ENCODE data around the gene C14orf93. TPM values are rescaled to one million over a fixed set of nuclear protein-coding genes. Genes with fewer than 3 reads are reported as not detected.
A peak's percentile ranks its signal among the peaks of the same experiment; 100 is the strongest.

C14orf93 gene
- total RNA-seq, 1 experiment from 2014 or later: 6.9 TPM

DNA sequence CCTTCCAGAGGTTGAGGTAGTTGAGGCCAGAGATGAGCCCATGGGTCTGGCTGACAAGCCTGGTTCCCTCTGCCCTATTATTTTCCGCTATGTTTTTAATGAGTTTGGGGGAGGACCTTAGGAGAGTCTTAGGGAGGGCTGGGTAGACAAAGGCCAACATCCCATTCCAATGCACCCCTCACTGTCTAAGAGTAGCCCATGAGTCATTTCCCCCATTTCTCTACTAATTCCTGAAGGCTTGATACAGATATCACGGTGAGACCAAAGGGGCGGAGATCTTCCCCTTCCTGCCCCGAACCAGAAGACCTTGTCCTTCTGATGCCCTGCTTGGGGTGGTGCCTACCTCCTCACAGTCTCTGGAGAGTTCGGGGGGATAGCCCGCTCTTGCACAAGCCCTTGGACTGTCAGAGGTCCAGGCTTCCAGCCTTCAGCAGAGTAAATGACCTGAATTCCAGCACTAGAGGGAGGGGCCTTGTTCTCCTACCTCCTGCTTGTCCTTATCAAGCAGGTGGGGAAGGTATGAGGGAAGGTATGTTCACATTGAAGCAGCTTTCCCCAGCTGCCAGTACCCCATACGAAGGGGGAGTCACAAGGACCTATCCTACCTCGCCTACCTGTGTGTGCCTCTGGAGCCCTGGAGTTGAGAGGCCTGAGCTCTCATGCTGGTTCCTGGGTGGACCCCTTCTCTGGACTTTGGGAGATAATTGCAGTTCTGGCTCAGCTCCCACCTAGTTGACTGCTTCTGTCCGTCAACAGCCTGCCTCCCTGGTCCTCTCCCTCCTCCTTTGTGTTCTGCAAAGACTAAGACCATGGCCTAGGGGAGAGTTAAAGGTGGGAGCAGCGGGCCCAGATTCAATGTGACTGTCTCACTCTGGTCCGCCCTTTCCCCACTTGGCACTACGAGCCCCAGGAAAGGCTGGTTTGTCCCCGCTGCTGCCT lies 35.7 kb upstream of the C14orf93 start:
- DNase-seq (ENCODE audit: low spot score): no peak

DNA sequence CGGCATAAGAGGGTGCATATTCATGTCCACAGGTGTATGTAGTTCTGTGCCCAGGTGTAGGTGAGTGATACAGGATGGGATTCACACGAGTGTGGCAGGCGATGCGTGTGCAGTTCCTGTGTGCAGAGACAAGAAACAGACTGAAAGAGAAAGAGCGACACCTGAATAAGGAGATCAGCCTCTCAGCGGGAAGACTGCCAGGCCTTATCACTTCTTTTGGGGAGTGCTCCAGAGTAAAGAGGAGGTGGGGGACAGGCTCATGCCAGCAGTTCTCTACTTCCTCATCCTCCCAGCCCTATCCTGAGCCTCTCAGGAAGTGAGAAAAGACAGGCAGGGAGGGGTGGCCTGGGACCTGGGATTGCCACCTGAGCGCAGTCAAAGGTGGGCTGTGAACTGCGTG lies 34.9 kb upstream of the C14orf93 start:
- DNase-seq (ENCODE audit: low spot score): no peak

GRCh38 chr14:23043754-23044153 lies 33.8 kb upstream of the C14orf93 start:
- DNase-seq (ENCODE audit: low spot score): no peak

- no peak for DNase-seq (ENCODE audit: low spot score)
Measured at GRCh38 chr14:23043145-23043544, 33.2 kb upstream of the C14orf93 start.

GRCh38 chr14:23042162-23042965 lies 32.4 kb upstream of the C14orf93 start, which contains the start of gene PSMB11:
PSMB11 (plus strand) TSS chr14:23042212; CDS start chr14:23042226, 14 bp downstream.
- no peak for DNase-seq (ENCODE audit: low spot score)

- no peak for DNase-seq (ENCODE audit: low spot score)
Measured at GRCh38 chr14:23041729-23042128, 31.8 kb upstream of the C14orf93 start.

- DNase-seq (ENCODE audit: low spot score): no peak
Measured at GRCh38 chr14:23040100-23040499, 30.2 kb upstream of the C14orf93 start.

DNA sequence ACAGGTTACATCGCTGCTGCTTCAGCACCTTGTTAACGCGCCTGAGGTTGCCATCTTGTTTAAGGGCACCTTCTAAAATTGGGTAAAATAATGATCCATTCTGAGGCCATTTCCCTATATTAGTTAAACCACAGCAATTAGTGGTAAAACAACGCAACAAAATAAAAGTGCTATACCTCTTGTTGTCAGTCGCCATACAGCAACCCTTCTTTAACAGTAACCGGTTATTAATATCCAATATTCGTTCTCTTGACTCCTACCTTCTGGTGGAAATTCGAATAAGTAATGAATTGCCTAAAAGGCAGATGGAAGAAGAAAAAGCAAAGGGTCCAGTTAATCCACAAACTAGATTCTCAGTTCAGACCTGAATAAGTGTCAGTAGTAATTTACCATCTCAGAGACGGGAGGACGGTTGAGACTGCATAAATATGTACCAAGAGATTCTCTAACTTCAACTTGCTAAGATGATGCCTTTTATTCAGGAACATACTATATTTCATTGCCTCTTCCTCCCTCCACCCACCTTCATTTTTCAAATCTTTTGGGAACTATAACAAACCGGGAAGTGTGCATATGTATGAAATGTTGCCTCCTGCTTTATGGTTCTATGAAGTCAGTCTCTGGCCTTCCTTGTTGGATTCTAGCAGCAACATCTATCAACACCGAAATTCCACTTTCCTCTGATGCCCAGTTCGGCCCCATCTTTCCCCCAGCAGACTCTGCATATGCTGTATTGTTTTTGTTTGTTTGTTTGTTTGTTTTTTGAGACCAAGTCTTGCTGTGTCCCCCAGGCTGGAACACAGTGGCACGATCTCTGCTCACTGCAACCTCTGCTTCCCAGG lies 25.6 kb upstream of the C14orf93 start:
- DNase-seq (ENCODE audit: low spot score): no peak

DNA sequence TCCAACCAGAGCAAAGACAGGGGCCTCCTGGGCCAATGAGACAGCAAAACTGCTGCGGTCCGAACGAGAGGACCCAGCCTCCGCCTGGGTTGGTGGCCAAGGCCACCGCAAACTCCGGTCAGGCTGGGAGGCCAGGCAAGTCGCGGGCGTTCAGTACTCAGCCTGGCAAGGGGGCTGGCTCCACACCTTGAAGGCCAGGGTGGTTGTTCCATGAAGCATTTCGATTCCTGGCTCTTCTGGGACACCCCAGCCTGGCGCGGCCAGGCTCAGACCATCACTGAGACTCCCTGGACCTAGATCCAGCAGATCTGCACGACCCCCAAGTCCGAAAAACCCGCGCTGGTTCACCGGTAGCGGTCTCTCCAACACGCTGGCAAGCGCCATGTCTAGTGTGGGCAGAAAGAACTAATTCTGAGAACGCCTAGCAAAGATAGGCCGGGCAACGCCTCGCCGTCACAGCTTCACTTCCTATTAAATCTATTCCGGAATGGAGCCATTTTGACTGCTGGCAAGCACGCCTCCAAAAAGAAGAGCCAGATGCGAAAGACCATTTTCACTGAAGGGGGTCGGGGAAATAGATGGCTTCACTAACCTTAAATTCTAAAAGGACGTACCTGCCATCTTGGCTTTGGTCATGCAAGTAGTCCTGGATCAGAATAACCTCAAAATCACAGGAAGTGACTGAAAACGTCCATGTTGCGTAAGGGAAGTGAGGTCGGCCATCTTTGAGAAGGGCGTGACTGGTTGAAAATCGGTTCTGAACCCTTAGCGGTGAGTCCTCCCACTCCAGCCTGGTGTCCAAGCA lies 24.8 kb upstream of the C14orf93 start, which contains the start of gene PSMB5:
Gene PSMB5 (minus strand): TSS at position 403 of the 805 bp plus-strand sequence. CDS start 19 bp downstream, at position 384.
- peak; percentile 97 for DNase-seq (ENCODE audit: low spot score)

- DNase-seq (ENCODE audit: low spot score): no peak
Measured at GRCh38 chr14:23033801-23034497, 24.0 kb upstream of the C14orf93 start.

GRCh38 chr14:23033251-23033727 lies 23.3 kb upstream of the C14orf93 start:
- no peak for DNase-seq (ENCODE audit: low spot score)

DNA sequence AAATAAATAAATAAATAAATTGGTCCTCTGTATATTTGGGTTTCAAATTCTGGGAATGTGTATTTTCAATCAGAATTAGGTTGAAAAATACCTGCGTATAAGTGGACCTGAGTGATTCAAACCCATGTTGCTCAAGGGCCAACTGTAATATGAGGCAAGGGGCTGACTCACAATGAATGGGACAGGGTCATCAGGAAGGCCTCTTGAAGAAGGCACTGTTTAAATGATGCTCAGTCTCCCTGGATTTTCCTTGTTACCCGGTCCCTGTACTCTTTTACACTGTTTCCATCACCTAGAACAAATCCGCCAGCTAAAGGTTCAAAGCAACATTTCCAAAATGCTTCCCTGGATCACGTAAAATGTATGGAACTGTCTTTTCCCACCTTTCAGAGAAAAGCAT lies 21.0 kb upstream of the C14orf93 start:
- DNase-seq (ENCODE audit: low spot score): no peak

DNA sequence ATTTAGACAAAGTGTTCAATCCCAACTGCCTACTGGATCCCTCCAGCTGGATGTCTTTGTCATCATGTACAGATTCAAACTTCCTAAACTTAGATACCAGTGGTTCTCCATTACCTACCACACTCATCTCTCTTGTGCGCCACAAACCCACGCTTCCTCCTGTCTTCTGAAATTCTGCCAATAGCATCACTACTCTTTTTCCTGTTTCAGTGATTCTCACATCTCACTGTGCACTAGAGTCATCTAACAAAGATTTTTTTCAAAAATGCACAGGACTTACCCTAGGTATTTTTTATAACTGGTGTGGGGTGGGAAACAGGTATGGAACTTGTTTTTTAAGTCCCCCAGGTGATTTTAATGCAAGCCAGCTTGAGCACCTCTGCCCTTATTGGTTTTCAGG lies 18.9 kb upstream of the C14orf93 start:
- no peak for DNase-seq (ENCODE audit: low spot score)

GRCh38 chr14:23025151-23025814 lies 15.3 kb upstream of the C14orf93 start:
- no peak for DNase-seq (ENCODE audit: low spot score)

- no peak for DNase-seq (ENCODE audit: low spot score)
Measured at GRCh38 chr14:23024612-23025075, 14.7 kb upstream of the C14orf93 start.

- no peak for DNase-seq (ENCODE audit: low spot score)
Measured at GRCh38 chr14:23023795-23024152, 13.8 kb upstream of the C14orf93 start.

DNA sequence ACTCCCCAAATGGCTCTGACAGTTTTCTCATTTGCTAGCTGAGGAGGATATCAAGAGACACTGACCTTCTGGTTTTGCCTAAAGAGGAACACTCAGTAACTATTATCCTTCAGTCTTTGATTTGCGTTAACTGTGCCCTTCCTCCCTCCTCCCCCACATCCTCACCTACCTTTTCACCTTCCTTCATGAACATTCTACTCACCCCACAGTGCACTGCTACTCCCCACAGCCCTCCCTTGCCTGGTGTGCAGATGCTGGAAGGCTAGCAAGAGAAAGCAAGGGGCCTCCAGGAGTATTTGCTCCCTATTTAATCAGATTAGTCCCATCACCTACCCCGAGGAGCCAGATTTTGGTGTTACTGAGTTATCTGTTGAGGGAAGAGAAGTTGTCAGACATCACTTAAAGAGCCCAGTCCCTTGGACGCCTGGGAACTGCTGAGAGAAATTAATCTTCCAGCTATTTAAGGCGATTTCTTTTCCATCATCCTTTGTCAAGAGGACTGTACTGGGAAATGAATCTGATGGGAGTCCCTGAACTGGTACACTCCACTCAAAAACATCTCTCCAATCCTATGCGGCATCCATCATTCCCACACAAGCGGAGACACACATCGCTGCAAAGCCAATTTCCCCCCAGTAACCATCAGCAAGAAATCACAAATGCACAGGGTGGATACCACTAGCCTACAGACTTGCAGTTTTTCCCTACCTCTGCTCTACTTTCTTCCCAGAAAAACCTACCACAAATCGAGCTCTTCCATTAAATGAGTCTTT lies 13.3 kb upstream of the C14orf93 start:
- no peak for DNase-seq (ENCODE audit: low spot score)

- DNase-seq (ENCODE audit: low spot score): no peak
Measured at GRCh38 chr14:23021889-23022442, 12.0 kb upstream of the C14orf93 start.

Data from H4 (cell line).